HG02623 (cell line): ENCODE measurements around the gene TAC3.
"Not testable (repeated sequence)": the region's sequence is repeated elsewhere in the genome, so short reads cannot be mapped to it uniquely, and the experiment has no call there.

ENCODE experiments used
- ATAC-seq: cut with Tn5 transposase; IDR thresholded peaks from one replicate; pipeline ENCODE4 v1.9.1; 2021; ENCODE audit warnings: moderate library complexity; ENCODE audit not compliant: unreplicated experiment

The TAC3 gene

GRCh38 chr12:56987011-56987410 is 29.3 kb downstream of the TAC3 start:
- ATAC-seq = no peak

DNA sequence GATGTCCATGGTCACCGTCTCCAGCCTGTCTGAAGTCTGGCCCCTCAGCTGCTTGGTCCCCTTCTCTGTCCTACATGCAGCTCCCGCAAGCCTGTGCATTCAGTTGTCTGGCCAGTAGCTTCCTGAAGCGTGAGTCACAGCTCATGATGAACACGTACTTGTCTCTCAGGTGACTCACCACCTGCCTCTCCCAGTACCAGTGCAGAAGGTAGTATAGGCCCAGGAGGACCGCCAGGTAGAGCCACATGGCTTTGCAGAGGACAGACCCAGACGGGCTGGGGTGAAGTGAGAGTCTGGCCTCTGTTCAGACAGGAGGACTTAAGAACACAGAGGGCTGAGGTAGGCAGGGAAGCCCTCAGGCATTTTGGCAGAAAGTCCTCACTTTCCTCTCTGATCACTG is 30.6 kb downstream of the TAC3 start:
- ATAC-seq = not testable (repeated sequence)

DNA sequence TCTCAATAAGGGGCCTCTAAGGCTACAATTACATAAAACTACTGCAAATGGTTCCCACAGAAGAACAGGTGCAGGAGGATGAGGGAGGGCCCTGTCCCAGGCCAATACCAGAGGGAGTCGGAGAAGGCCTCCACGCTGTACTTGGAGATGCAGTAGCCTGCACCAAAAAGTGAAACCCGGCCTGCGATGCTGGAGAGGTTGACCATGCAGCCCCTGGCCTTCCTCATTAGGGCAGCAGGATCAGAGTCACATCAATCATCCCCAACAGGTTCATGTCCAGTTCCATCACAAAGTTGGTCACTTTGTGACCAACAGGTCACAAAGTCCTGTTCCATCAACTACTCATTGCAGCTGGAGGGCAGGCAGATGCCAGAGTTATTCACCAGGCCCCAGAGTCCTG is 32.9 kb downstream of the TAC3 start:
- no peak for ATAC-seq

- ATAC-seq = not testable (repeated sequence)
Measured at GRCh38 chr12:56982578-56983236, 33.6 kb downstream of the TAC3 start.

GRCh38 chr12:56980941-56981530 is 35.3 kb downstream of the TAC3 start:
- no peak for ATAC-seq

GRCh38 chr12:56980268-56980667 is 36.1 kb downstream of the TAC3 start:
- ATAC-seq = no peak

DNA sequence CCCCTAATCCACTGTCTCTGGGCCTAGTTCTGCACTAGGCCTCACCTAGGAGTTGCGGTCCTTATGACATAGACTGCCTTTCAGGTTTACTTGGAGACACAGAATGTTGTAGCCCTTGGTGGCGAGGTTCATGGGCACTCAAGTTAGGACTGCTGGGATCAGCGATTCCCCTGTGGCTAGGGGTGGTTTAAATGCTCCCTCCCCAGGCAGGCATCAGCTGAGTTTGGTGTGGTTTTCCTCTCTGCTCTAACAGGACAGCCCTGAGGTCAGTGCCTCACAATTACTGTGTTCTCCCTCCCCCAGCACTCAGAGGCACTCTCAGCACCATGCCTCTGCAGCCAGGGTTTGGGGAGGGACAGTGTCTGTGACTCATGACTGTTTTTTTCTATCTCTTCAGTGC is 36.7 kb downstream of the TAC3 start:
- no peak for ATAC-seq

- ATAC-seq = no peak
Measured at GRCh38 chr12:56978397-56979138, 37.8 kb downstream of the TAC3 start.

GRCh38 chr12:56977361-56977760 is 39.0 kb downstream of the TAC3 start:
- not testable (repeated sequence) for ATAC-seq

- ATAC-seq = not testable (repeated sequence)
Measured at GRCh38 chr12:56974224-56974623, 42.1 kb downstream of the TAC3 start.

DNA sequence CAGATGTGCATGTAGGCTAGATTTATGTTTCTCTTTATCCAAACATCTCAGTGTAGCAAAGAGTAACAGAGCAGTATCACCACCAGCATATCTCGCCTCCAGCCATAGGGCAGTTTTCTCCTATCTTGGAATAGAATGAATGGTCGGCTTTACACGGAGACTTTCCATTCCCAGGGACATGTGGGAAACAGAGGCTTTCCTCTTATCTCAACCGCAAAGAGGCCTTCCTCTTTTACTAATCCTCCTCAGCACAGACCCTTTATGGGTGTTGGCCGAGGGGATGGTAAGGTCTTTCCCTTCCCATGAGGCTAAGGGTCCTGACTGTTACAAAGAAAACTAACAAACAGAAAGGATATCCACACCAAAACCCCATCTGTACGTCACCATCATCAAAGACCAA is 47.4 kb downstream of the TAC3 start:
- not testable (repeated sequence) for ATAC-seq

GRCh38 chr12:56965997-56966642 is 50.2 kb downstream of the TAC3 start:
- not testable (repeated sequence) for ATAC-seq

- ATAC-seq = not testable (repeated sequence)
Measured at GRCh38 chr12:56965124-56965523, 51.2 kb downstream of the TAC3 start.

GRCh38 chr12:56963557-56963956 is 52.8 kb downstream of the TAC3 start:
- not testable (repeated sequence) for ATAC-seq

DNA sequence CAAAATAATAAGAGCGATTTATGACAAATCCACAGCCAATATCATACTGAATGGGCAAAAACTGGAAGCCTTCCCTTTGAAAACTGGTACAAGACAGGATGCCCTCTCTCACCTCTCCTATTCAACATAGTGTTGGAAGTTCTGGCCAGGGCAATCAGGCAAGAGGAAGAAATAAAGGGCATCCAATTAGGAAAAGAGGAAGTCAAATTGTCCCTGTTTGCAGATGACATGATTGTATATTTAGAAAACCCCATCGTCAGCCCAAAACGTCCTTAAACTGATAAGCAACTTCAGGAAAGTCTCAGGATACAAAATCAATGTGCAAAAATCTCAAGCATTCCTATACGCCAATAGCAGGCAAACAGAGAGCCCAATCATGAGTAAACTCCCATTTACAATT is 54.1 kb downstream of the TAC3 start:
- not testable (repeated sequence) for ATAC-seq
